Measurements from ENCODE around the gene ADI1. TPM values are rescaled to one million over a fixed set of nuclear protein-coding genes. Genes with fewer than 3 reads are reported as not detected.

Gene ADI1
- total and polyA plus RNA-seq, 10 of the 15 experiments (the other 5 are each of a cell fraction or from before 2014, with no cell fraction given): 4.4 to 78.7 (median 17.2) TPM

- TF ChIP-seq IRF3 (IDR thresholded peaks at IDR 0.05): no peak
- TF ChIP-seq BMI1 (IDR thresholded peaks at IDR 0.05; ENCODE audit: borderline replicate concordance): no peak
- TF ChIP-seq ZZZ3 (IDR thresholded peaks at IDR 0.05; ENCODE audit: control insufficient read depth, insufficient read length, low read depth): no peak
- TF ChIP-seq CEBPB (IDR thresholded peaks at IDR 0.05; ENCODE audit: borderline replicate concordance in 1 of 2, low read depth in 2 of 2, low read length in 2 of 2): no peak
- TF ChIP-seq SREBF1 (IDR thresholded peaks at IDR 0.05; ENCODE audit: low read length): no peak
- peak; percentile 33; the same call in 1 of the 2 replicates for TF ChIP-seq GATAD2B (conservative IDR thresholded peaks at IDR 0.05; ENCODE audit: low read depth)
- TF ChIP-seq SUZ12 (IDR thresholded peaks at IDR 0.05; ENCODE audit: unreplicated experiment): no peak
- TF ChIP-seq PAX5 (IDR thresholded peaks at IDR 0.05; ENCODE audit: borderline replicate concordance, low read depth, low read length): no peak
- TF ChIP-seq RBBP5 (conservative IDR thresholded peaks at IDR 0.05): no peak
- no peak for TF ChIP-seq CBFB (IDR thresholded peaks at IDR 0.05; ENCODE audit: low read depth)
- TF ChIP-seq ESRRA (IDR thresholded peaks at IDR 0.05; ENCODE audit: low read length): no peak; the same call in 1 of the 2 replicates
- no peak for TF ChIP-seq BRCA1 (IDR thresholded peaks at IDR 0.05; ENCODE audit: low read depth, low read length)
- TF ChIP-seq MLLT1 (IDR thresholded peaks at IDR 0.05): peak; percentile 81
- peak; percentile 65; the same call in 1 of the 2 replicates for TF ChIP-seq CHD2 (IDR thresholded peaks at IDR 0.05; ENCODE audit: borderline replicate concordance, low read depth, low read length)
- TF ChIP-seq CHD4 (IDR thresholded peaks at IDR 0.05): no peak
- TF ChIP-seq NFXL1 (IDR thresholded peaks at IDR 0.05; ENCODE audit: borderline replicate concordance): no peak
- TF ChIP-seq E4F1 (IDR thresholded peaks at IDR 0.05; ENCODE audit: borderline replicate concordance, partially characterized antibody): no peak
- TF ChIP-seq YBX1 (IDR thresholded peaks at IDR 0.05): no peak
- TF ChIP-seq SPI1 (IDR thresholded peaks at IDR 0.05; ENCODE audit: borderline replicate concordance, insufficient read depth, low read depth, low read length): no peak
- no peak for TF ChIP-seq TCF3 (IDR thresholded peaks at IDR 0.05; ENCODE audit: borderline replicate concordance, insufficient read depth, low read depth, low read length)
- TF ChIP-seq CREB1 (IDR thresholded peaks at IDR 0.05; ENCODE audit: low read depth): no peak
- no peak for TF ChIP-seq PRDM15 (CRISPR knock-in tag; IDR thresholded peaks at IDR 0.05)
Measured at GRCh38 chr2:3518496-3519254, 656 bp downstream of the ADI1 start (continued).
